SK-N-DZ (cell line): ENCODE data around the gene HARBI1. TPM values are rescaled to one million over a fixed set of nuclear protein-coding genes. Genes with fewer than 3 reads are reported as not detected.

Experiments
- DNase-seq: peaks from one replicate; pipeline ENCODE4 v3.0.0-alpha.2; 2015; ENCODE audit warnings: low spot score
- polyA plus RNA-seq, 2 experiments: library from polyadenylated mRNA; depleted of rRNA; stranded (reverse); fragments of >200 nt; gene quantifications; 2 replicates each; pipeline ENCODE4 v1.2.3, GENCODE V29; 2014

HARBI1 gene
- 5.4 and 5.9 TPM in 2 replicates for polyA plus RNA-seq (2014; cell fraction: cytosol; rRNA removed)
- polyA plus RNA-seq (2014; cell fraction: nucleus; rRNA removed), result 1.8 and 3.8 TPM in 2 replicates

DNA sequence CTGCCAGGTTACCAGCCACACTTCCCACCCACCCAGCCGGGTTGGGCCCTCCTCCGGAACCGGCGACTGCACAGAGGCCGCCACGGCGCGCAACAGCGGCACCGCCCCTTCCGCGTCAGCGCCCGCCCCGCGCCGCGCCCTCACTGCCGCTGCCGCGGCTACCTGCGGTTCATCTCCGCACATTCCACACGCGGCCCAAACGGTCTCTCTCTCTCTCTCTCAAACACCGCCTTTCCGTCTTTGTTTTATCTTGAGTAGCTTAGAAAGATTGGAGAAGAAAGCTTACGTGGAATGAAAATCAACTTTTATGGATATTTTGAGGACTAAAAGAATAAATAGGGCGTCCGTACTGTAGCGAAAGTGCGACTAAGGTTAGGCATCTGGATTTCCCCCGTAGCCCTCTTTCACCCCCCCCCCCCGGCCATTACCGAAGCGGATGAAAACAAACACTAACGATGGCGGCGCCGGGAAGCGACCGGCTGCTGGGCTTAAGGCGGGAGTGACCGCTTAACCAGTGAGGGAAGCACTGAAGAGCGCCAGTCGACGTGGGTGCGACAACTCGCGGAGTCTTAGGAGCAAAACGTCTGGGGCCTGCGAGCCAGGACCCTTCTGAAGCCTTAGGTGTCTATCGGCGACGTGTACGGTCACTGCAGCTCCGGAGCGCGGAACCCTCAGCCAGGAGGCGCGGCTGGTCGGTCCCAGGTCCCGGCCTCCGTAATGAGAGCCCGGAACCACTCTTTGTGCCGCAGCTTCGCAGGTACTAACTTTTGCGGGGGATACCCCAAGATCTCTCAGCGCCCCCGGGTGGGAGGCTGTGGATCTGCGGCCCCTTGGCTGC, at the start of gene HARBI1, which contains the start of gene ATG13:
Gene HARBI1 (minus strand): TSS at position 94 of the 838 bp plus-strand sequence. CDS start 990 bp downstream, outside the sequence.
Gene ATG13 (plus strand): TSS at position 420 of the 838 bp plus-strand sequence. CDS start 26,739 bp downstream, outside the sequence.
- peak; percentile 89 for DNase-seq

DNA sequence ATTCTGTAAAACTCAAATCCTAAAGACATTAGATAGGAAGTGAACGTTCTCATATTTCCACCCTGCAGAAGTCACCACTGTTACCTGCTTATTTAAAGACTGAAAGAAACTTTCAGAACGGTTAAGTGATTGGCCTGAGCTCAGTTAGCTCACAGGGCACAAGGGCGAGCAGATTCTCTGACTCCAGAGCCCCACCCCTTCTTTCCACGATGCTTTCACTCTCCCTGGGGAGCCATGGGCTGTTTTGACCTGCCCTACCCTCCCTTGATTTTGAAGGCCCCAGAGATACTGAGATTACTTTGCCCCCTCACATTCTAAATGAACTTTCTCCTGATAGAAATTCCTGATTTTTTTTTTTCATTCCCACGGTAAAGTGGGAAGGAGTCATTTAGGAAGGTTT, 49.5 kb upstream of the HARBI1 start:
- no peak for DNase-seq

DNA sequence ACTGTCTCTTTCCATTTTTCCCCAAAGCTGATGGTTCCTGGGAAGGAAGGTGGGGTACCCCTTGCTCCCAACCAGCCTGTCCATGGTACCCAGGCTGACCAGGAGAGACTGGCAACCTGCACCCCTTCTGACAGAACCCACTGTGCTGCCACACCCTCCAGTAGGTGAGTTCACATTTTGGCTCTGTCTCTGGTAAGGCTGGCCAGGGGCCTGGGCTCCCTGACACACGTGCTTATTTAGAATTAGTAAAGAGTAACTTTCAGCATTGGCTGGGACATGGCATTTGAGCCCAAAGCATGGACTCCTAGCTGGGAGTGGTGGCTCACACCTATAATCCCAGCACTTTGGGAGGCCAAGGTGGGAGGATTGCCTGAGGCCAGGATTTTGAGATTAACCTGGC, 48.3 kb upstream of the HARBI1 start:
- DNase-seq, result no peak

DNA sequence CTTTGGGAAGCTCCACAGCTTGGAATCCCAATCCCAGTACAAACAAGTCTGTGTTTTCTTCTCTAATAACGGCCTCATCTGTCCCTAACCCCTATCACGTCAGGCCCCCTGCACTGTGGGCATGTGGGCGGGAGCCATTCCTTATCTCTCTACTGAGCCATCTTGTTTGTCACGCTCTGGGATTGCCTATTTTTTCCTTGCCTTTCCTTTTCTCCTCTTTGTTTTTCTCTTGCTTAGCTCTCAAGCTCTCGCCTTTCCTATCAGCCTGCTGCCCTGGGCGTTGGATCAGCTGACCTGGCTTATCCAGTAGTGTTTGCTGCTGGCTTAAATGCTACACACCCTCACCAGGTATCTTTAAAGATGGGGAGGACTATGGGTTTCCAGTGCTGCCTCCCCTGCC, 47.6 kb upstream of the HARBI1 start:
- no peak for DNase-seq

GRCh38 chr11:46663277-46663940, 46.4 kb upstream of the HARBI1 start:
- DNase-seq, result no peak

DNA sequence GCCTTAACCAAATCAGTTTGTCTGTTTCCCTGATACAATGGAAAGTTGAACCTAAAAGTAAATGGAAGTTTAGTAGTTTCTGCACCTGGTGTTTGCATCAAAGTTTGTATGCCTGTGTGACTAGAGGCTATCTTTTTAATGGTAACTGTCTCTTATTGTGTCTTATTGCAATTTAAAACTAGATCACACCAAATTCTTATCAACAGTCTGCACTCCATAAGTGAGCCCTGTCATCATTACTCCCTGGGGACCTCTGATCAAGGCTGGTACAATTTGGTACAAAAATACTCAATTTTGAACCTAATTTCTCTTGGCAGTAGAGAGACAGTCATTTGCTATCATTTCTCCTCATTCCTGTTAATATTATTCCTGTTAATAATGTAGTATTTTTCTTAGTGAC, 45.3 kb upstream of the HARBI1 start:
- DNase-seq, result no peak

DNA sequence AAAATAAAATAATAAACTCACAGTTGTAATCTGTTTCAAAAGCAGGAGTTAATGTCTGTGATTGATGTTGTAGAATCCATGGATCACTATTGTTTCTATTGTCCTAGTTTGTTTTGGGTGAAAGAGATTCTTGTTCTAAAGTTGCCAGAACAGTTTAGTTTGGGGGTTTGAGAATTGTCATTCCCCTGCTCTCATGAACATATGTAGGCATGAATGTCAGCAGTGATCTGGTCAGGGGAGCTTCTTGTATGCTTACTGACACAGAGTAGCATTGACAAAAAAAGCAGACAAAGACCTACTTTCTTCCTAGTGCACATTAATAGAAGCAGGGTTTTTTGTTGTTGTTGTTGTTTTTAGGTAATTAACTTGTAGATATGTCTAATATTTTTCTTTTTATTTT, 44.8 kb upstream of the HARBI1 start:
- DNase-seq, result no peak

DNA sequence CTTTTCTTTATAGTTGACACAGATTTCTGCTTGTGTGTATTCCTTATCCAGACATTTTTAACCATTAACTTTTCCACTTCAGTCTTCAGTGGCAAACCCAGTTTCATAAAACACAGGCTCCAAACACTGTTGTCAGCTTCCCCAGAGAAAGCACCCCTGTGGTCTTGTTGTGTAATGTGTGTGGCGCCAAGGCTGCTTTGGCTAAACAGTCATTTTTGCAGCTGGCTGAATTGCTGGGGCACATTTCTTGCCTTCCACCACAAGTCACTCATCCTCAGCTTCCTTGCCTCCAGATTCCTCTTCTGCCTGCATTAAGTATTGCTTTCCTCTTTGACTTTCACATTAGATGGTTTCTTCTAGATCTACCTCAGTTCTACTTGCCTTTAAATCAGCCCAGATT, 42.9 kb upstream of the HARBI1 start:
- no peak for DNase-seq

DNA sequence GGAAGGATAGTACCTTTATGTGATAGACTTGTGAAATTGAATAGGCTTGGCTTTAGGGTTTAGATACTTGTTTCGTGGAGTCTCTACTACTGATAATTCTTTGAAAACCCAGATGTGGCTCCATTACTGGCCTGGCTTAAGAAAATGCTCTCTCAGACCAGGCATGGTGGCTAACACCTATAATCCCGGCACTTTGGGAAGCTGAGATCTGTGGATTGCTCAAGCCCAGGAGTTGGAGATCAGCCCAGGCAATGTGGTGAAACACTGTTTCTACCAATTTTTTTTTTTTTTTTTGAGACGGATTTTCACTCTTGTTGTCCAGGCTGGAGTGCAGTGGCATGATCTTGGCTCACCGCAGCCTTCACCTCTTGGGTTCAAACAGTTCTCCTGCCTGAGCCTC, 41.2 kb upstream of the HARBI1 start:
- no peak for DNase-seq

- DNase-seq, result no peak
These were observed 40.2 kb upstream of the HARBI1 start for GRCh38 chr11:46657186-46657585.

- no peak for DNase-seq
These were observed 38.6 kb upstream of the HARBI1 start for GRCh38 chr11:46655631-46656030.

- DNase-seq, result no peak
These were observed 32.2 kb upstream of the HARBI1 start for GRCh38 chr11:46649180-46649738.

DNA sequence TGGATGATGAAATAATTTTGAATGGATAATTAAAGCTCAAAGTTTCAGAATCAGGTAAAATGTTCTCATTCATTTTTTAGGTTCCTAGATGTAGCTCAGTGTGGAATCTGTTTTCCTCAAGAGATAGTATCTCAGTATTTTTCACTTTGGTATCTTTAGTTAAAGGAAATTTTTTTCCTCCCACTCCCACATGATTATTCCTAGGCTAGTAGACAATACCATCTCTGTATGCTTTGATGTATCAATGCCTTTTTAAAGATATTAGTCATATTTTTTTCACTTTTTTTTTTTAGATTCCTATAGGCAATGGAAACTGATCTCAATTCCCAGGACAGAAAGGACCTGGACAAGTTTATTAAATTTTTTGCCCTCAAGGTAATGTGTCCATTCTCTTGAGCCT, 27.0 kb upstream of the HARBI1 start:
- no peak for DNase-seq

GRCh38 chr11:46643531-46643930, 26.5 kb upstream of the HARBI1 start:
- no peak for DNase-seq

- DNase-seq, result no peak
These were observed 25.8 kb upstream of the HARBI1 start for GRCh38 chr11:46642627-46643335.

DNA sequence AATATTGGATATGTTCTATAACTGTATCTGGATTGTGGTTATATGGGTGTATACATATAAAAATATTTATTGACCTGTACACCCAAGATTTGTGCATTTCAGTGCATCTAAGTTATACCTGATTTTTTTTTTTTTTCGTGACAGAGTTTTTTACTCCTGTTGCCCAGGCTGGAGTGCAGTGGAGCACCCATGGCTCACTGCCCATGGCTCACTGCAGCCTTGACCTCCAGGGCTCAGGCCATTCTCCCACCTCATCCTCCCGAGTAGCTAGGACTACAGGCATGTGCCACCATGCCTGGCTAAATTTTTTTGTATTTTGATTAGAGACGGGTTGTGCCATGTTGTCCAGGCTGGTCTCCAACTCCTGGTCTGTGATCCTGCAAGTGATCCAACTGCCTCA, 24.6 kb upstream of the HARBI1 start:
- DNase-seq, result no peak

DNA sequence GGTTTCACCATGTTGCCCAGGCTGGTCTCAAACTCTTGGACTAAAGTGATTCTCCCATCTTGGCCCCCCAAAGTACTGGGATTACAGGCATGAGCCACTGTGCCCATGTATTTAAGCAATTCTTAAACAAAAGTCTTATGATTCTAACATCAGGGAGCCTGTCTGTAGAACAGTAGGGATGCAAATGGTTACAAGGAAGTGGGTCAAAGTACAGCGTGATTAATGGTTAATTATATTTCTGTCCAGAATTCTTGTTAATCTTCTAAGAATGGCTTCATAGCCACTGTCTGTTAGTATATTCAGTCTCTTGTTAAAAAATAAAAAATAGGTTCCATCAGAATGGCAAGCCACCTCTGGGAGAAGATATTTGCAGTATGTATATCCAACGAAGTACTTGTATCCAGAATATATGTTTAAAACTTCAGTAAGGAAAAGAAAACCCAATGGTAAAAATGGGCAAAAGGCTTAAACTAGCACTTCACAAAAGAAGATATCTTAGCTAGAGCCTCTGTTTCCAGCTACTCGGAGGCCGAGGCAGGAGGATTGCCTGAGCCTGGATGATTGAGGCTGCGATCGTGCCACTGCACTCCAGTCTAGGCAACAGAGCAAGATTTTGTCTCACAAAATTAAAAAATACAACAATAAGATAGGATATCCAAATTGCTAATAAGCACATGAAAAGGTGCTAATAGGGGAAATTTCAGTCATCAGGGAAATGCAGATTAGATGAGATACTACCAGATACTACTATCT, 23.2 kb upstream of the HARBI1 start:
- DNase-seq, result no peak

DNA sequence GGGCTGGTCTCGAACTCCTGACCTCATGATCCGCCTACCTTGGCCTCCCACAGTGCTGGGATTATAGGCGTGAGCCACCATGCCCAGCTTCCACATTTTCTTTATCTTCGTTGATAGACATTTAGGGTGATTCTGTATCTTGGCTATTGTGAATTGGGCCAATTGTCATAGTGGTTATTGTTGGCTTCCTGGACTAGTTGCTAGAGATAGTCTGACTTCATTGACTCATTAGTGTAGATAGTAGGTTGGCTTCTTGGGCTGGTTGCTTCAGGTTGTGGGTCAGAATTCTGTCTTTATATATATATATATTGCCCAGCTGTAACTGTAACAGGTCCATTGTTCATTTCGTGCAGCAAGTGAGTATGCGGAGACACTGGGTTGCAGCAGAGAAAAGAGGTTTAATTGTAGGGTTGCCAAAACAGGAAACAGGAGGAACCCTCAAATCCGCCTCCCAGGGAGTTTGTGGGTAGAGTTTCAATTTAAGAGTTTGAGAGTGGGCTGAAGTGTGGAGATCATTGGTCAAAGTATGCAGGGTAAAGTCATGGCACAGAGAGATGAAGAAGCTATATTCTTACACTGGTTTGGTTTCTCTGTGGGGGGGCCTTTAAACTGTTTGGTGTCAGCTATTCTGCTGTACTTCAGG, 22.3 kb upstream of the HARBI1 start:
- no peak for DNase-seq

DNA sequence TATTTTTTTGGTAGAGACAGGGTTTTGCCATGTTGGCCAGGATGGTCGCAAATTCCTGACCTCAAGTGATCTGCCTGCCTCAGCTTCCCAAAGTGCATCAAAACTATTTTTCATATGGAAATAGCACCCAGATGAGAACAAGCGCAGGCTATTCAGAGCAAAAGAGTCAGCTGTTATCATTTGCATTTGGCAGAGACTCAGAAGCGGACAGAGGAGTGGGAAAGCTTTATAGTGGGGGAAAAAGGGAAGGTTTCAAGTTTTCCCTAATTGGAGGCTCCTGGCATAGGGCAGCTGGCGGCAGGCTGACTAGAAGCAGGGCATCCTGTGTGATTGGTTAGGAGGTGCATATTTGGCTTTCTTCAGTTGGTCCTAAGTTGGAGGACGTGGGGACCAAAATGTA, 20.5 kb upstream of the HARBI1 start:
- DNase-seq, result no peak

- no peak for DNase-seq
These were observed 18.6 kb upstream of the HARBI1 start for GRCh38 chr11:46635557-46636139.
